NK-92 treated with Interleukin-12 subunit alpha and Interleukin-12 subunit beta, amount 100 ng/mL, for 24 hours (cell line): ENCODE results near the gene PTPN4.
"Not testable (repeated sequence)": the region's sequence is repeated elsewhere in the genome, so short reads cannot be mapped to it uniquely, and the experiment has no call there.

Source experiments
- DNase-seq: peaks from one replicate; lab custom pipeline; 2025; lab: John Stamatoyannopoulos, UW

PTPN4 gene

DNA sequence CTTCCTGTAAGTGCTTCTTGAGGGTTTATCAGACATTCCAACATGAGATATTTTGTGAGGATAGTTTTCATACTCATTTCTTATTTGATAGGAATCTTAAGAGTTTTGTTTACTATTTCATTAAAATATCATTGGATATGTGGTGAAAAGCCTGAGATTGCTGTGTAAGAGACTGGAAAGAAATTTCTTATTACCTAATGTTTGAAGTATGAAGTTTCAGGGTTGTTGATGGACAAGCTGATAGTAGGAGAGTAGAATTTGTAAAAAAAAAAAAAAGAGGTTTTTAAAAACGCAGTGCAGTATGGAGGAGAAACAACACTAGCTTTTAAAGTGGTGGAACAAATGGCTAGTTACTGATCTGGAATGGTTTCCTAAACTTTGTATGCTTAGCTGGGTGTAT lies 260.8 kb downstream of the PTPN4 start:
- DNase-seq: no peak

DNA sequence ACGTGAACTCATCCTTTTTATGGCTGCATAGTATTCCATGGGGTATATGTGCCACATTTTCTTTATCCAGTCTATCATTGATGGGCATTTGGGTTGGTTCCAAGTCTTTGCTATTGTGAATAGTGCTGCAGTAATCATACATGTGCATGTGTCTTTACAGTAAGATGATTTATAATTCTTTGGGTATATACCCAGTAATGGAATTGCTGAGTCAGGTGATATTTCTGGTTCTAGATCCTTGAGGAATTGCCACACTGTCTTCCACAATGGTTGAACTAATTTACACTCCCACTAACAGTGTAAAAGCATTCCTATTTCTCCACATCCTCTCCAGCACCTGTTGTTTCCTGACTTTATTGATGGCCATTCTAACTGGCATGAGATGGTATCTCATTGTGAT lies 262.8 kb downstream of the PTPN4 start:
- DNase-seq: not testable (repeated sequence)

DNA sequence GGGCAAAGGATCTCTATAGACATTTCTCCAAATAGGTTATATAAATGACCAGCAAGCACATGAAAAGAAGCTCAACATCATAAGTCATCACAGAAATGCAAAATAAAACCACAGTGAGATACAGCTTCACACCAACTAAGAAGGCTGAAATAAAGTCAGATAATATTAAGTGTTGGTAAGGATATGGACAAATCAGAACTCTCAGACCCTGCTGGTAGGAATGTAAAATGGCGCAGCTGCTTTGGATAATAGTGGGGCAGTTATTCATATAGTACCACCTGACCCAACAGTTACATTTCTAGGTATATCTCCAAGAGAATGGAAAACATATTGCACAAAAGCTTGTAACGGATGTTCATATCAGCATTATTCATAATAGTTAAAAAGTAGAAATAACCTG lies 267.2 kb downstream of the PTPN4 start:
- DNase-seq: no peak

DNA sequence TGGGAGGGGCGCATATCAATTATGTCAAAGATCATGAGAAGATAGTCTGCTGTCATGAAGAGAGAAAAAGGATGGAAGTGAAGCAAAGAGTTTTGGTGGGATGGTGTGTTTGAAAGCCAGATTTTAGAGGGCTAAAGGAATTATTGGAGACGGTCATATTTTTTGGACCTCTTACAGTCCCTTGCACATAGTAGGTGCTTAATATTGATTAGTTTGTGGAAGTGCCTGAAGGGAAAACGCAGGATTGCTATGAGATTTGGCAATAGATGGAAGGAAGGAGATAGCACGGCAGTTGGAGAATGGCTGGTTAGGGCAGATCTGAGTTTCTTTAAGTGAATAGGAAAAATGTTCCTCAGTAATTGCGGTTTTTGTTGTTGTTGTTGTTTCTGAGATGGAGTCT lies 269.1 kb downstream of the PTPN4 start:
- DNase-seq: no peak

DNA sequence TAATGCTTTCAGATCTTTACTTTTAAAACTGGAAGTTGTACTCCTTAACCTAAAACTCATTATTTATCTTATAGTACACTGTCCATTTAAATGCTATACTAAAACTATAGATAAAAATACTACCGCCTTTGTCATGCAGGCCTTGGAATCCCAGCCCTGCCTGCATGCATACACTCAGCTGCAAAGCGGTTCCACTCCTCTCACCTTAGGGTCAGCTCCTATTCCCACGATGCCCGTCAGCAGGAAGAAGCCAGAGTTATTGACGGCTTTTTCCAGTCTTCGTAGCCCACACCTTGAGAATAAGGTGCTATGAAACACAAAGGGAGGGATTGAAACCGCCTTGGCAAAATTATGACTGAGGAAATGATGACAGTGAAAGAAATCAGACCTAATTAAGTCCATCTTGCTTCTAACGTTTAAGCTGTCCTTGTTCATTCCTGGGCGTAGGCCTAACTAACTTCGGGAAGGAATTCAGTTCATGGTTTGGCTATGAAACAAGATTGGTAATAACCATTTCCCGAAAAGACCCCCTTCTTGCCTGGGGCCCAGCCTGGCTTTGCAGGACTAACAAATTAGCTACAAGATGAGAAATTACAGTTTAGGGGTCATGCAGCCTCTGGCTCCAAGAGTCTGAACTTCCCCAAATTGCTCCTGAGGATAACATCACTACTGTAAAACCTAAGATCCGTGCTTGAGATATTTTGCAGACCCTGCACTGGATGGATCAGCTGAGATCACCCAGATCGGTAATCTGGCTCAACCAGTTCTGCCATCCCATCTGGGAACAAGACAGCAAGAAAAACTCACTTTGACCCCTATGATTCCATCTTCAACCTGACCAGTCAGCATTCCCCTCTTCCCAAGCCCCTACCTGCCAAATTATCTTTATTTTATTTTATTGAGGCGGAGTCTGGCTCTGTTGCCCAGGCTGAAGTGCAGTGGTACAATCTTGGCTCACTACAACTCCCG lies 270.2 kb downstream of the PTPN4 start:
- no peak for DNase-seq

DNA sequence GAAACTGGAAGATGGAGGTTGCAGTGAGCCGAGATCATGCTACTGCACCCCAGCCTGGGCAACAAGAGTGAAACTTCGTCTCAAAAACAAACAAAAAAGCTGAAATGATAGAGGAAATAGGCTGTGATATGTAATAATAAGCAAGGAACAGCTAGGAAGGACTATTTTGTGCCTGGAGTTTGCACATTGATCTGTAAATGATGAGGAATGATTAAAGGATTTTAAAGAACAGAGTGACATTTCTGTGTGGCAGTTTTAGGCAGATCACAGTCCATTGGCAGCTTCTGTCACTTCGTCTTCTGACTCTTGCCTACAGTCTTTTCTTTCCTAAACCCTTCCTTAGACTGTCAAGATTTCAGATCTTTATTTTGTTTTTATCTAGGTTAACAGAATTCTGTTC lies 272.6 kb downstream of the PTPN4 start:
- no peak for DNase-seq
